GM19463 (cell line): ENCODE measurements around the gene INTU.
"Not testable (repeated sequence)": the region's sequence is repeated elsewhere in the genome, so short reads cannot be mapped to it uniquely, and the experiment has no call there.

Experiments
- ATAC-seq: cut with Tn5 transposase; IDR thresholded peaks from one replicate; pipeline ENCODE4 v1.9.1; 2021; ENCODE audit warnings: mild to moderate bottlenecking, moderate library complexity; ENCODE audit not compliant: unreplicated experiment

INTU gene

GRCh38 chr4:127632420-127633403, at the start of gene INTU:
TSS of gene INTU (plus strand) at chr4:127632957. CDS start at chr4:127633035, 78 bp downstream.
- ATAC-seq, result peak; percentile 99

GRCh38 chr4:127586496-127586895, 46.3 kb upstream of the INTU start:
- ATAC-seq, result not testable (repeated sequence)

GRCh38 chr4:127586922-127587571, 45.7 kb upstream of the INTU start:
- ATAC-seq, result peak; percentile 99

DNA sequence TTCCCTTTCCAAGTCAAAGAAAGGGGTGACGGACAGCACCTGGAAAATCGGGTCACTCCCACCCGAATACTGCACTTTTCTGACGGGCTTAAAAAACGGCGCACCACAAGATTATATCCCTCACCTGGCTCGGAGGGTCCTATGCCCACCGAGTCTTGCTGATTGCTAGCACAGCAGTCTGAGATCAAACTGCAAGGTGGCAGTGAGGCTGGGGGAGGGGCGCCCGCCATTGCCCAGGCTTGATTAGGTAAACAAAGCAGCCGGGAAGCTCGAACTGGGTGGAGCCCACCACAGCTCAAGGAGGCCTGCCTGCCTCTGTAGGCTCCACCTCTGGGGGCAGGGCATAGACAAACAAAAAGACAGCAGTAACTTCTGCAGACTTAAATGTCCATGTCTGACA, 43.6 kb upstream of the INTU start:
- ATAC-seq, result not testable (repeated sequence)

GRCh38 chr4:127598656-127599055, 34.1 kb upstream of the INTU start:
- ATAC-seq, result no peak

DNA sequence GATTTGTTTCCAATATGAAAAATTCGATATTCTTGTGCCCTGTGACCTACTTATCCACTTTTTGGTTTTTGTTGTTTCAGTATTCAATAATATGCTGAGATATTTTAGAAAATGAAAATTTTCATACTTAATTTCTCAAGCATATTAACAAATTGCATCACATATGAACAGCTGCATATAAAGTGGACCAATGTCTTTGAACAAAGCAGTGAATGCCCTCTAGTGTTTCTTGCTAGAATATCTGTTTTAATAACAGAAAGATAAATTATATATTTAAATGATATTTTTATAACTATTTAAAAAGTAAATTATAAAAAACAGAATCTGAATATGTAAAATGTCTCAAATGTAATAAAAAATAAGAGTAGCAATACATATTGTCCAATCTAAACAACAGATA, 31.7 kb upstream of the INTU start:
- no peak for ATAC-seq

DNA sequence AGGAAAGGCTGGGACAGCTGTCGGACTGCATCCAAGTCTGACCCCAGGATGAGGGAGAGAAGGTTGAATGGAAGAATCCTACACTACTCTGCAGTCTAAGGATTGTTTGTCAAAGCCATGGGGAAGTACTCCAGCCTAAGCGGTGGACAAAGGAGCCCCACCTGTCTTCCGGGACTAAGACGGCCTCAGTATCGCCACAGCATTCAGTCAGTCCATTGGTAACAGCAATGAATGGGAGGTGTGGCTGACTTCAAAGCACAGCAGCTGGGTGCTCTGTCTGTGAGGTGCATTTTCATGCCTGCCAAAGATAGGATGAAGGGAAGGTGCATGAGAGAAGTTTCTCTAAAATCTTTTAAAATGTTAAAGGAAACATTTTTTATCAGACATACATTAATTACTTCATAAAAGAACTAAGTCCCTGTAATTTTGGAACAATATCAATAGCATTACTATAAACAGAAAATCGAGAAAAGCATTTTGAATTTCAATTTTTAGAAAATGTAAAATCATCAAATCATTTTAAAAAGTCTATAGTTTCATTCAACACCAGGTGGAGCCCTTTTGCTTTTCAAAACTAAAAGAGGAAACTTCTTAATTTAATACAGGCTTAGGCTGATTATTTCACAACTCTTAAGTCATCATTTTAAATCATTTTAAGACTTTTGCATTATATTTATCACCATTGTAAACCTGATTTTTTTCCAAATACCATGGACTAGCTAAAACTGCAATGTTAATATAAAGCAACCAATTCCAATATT, 27.6 kb upstream of the INTU start:
- no peak for ATAC-seq

- no peak for ATAC-seq
Measured at GRCh38 chr4:127606823-127607222, 25.9 kb upstream of the INTU start.

GRCh38 chr4:127609484-127609883, 23.3 kb upstream of the INTU start:
- no peak for ATAC-seq

DNA sequence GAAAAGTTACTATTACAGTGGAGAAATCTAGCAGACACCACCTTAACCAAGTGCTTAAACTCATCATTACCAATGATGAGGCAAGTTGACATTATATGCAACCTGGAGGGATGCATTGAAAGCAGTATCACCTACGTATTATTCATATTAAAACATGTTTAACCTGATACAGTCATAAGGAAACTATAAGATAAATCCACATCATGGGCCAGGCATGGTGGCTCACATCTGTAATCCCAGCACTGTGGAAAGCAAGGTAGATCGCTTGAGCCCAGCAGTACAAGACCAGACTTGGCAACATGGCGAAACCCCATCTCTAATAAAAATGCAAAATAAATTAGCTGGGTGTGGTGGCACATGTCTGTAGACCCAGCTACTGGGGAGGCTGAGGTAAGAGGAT, 22.3 kb upstream of the INTU start:
- no peak for ATAC-seq

DNA sequence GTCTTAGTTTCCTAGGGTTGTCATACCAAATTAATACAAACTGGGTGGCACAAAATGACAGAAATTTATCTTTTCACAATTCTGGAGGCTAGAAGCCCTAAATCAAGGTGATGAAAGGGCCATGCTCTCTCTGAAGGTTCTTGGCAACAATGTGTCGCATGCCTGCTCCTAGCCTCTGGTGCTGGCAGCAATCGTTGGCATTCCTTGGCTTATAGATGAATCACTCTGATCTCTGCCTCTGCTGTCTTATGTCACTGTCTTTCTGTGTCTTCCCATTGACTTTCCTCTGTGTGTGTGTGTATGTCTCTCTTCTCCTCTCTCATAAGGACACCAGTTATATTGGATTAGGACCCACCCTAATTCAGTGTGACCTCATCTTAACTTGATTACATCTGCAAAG, 15.9 kb upstream of the INTU start:
- no peak for ATAC-seq

DNA sequence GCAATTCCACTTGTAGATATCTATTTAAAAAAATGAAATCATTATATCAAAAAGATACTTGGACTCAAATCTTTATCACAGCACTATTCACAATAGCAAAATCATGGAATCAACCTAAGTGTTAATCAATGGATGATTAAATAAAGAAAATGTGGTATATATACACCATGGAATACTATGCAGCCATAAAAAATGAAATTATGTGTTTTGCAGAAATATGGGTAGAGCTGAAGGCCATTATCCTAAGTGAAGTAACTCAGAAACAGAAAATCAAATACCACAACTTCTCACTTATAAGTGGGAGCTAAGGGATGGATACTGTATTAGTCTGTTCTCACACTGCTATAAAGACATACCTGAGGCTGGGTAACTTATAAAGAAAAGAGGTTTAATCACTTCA, 14.3 kb upstream of the INTU start:
- ATAC-seq, result no peak

DNA sequence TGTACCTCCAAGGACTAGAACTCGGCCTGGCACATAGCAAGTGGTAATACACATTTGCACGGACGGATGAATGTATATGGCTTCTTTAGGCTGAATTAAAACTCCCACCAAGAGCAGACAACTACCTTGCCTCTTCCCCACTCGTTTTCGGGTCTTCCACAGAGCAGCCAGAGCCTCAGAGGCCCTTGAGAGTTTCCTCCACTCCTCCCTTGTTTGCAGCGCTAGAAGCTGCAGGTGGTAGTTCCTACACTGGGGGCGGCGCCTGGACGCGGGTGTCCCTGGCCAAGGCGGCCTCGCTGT, 10.2 kb upstream of the INTU start:
- ATAC-seq, result no peak

GRCh38 chr4:127622921-127623796, 9.6 kb upstream of the INTU start:
- peak; percentile 58 for ATAC-seq

GRCh38 chr4:127623797-127624083, 9.0 kb upstream of the INTU start:
- no peak for ATAC-seq

- ATAC-seq, result no peak
Measured at GRCh38 chr4:127624173-127624572, 8.6 kb upstream of the INTU start.

GRCh38 chr4:127629371-127629770, 3.4 kb upstream of the INTU start:
- ATAC-seq, result no peak

GRCh38 chr4:127630152-127630551, 2.6 kb upstream of the INTU start:
- ATAC-seq, result no peak

- no peak for ATAC-seq
Measured at GRCh38 chr4:127631420-127631819, 1.3 kb upstream of the INTU start.

DNA sequence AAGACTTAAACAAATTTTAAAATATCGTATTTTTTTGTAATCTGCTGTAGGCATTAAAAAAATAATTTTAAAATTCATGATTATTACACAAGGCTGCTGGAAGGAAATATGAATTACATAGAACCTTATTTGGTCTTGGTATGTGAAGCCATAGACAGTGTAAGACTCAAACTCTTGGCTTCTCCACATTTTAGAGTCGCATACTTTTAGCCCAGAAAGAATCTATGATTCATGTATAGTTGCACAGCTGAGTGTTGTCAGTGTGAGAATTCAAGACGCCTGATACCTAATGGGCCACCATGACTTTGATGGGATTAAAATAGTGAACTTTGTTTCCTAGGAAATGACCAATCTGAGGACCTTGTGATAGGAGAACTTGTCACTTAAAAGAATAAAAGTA, 1.4 kb downstream of the INTU start:
- no peak for ATAC-seq

GRCh38 chr4:127641524-127641923, 8.8 kb downstream of the INTU start:
- no peak for ATAC-seq
